Fibroblast of pulmonary artery (primary cell): ENCODE results near the gene DONSON.

ENCODE experiments used
- DNase-seq: peaks from one replicate; pipeline ENCODE4 v3.0.0-alpha.2; 2010; ENCODE audit warnings: low read depth
- H3K4me3 ChIP-seq: replicated peaks from 2 replicates; pipeline ENCODE4 v1.5.1; 2011; ENCODE audit warnings: low read depth, mild to moderate bottlenecking, control low read depth, low read length, moderate library complexity
- CTCF ChIP-seq: IDR thresholded peaks from 2 replicates; pipeline ENCODE4 v1.5.1; 2011; ENCODE audit warnings: mild to moderate bottlenecking, control low read depth, low read length, inconsistent platforms; ENCODE audit errors: missing control alignments

Gene DONSON

DNA sequence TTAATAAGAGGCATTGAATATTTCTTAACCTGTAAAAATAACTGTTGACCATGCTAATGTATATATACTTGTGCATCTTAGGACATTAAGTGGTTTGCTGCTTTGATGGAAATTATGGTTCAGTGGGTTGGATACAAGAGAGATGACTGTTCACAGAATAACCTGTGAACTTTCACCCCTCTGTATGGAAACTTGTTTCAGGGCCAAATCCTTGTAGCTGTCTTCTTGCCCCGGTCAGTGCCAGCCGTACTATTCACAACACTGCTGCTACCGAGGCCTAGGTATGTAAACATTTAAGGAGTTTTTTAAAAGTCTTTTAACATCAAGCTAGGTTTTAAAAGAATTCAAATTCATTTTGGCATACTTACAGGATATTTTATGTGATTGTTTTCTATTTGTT lies 16.1 kb downstream of the DONSON start:
- no peak for DNase-seq
- no peak for TF ChIP-seq CTCF
- no peak overlapping the region for H3K4me3 ChIP-seq

DNA sequence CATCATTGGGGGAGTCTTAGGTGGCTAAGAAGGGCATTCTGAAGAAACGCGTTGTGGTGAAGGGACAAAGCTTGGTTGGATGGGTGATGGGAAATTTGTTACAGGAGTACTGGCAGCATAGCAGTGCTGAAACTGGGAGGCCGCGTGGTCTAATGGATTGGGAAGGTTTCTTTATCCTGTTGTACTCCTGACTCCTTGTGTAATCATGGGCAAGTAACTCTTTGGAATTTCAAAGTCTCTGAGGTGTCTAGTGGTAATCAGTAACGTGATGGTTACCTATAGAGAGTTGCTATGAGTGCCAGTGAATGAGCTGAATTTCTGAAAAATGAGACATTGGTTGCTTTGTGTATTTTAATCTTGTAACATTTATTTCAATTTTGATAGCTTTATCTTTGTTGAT lies 18.5 kb downstream of the DONSON start:
- no peak for DNase-seq
- TF ChIP-seq CTCF, result no peak
- no peak overlapping the region for H3K4me3 ChIP-seq

DNA sequence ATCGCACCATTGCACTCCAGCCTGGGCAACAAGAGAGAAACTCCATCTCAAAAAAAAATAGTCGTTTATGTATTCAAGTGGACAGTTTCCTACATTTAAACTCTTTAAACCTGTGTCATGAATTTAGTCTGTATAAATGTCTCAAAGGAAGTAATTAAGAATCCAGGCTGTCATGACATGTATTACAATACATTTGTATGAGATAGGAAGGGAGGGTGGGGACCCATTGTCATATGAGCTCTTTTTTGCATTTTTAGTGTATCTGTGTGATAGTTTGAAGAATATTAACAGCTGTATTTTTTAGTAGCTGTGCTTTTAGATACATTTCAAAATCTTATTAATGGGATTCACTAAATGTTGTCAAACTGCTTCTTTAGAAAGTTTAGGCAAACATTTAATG lies 20.0 kb downstream of the DONSON start:
- no peak for DNase-seq
- H3K4me3 ChIP-seq, result no peak overlapping the region
- no peak for TF ChIP-seq CTCF

GRCh38 chr21:33567914-33568313 lies 20.6 kb downstream of the DONSON start:
- TF ChIP-seq CTCF, result no peak

DNA sequence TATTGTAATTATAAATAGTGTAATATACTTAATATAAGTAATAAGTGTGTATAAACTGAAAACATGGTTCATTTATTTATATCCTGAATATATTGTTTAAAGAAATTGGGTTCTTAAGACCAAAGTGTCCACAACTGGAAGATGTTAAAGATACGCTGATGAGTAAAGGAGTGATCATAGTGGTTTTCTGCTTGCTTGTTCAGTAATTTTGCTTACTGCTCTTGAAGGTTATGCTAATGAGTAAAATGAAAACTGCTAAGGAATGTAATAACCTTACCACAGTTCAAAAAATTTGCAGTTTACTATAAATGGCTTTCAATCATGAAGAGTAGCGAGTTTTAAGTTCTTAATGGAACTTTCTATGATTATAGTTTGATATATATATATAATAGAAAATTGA lies 22.0 kb downstream of the DONSON start:
- no peak overlapping the region for H3K4me3 ChIP-seq
- DNase-seq, result no peak
- TF ChIP-seq CTCF, result no peak

More at GRCh38 chr21:33567914-33568313, 20.6 kb downstream of the DONSON start:
- H3K4me3 ChIP-seq, result no peak overlapping the region
- no peak for DNase-seq

GRCh38 chr21:33562389-33562788 lies 26.1 kb downstream of the DONSON start:
- no peak for DNase-seq
- H3K4me3 ChIP-seq, result no peak overlapping the region
- TF ChIP-seq CTCF, result no peak

DNA sequence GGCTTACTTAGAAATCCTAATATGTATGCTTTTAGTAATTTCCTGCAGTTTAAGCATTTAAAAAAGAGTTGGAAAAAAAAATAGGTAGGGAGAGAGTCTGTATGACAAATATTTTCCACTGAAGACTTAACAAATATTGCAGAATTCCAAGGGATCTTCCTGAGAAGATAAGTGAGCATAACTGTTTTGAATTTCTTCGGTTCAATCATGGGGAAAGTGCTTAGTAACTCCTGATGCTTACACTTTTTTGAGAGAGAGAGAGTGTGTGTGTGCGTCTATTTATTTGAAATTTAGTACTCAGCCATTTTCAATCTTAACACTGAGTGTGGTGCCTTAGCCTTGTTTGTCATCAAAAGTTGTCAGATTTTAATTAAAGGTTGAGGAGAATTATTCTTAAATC lies 27.1 kb downstream of the DONSON start:
- no peak for TF ChIP-seq CTCF
- no peak overlapping the region for H3K4me3 ChIP-seq
- peak; percentile 25 for DNase-seq
